ENCODE data around the gene TBC1D3B. TPM values are rescaled to one million over a fixed set of nuclear protein-coding genes. Genes with fewer than 3 reads are reported as not detected.
"Not testable (repeated sequence)": the region's sequence is repeated elsewhere in the genome, so short reads cannot be mapped to it uniquely, and the experiment has no call there.

TBC1D3B gene
- polyA plus RNA-seq, 4 donors: 1.8 to 6.5 (median 4.5) TPM

DNA sequence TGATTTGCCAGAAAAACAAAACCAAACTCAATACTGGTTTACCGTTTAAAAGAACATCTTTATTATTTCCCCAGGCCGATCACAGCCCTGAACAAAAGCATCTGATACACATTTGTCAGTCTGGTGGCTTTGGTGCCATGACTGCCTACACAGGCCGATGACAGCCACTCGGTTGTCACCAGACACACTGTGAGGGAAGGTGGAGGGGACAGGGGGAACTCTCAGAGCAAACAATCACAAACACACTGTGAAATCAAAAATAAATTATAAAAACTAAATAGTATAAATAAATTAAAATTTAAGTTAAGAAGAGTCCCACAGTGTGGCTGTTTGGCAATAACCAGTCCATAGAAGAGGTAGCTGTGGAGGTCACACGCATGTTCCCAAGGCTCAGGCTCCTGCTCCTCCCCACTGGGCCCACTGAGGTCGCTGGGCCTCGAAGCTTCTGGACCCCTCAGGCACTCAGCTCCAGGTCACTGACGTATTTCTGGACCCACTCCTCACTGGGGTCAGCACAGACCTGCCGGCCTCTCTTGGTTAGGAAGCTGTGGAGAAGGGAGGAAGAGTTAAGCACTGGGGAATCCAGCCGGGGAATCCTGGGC is 18.5 kb upstream of the TBC1D3B start:
- not testable (repeated sequence) for H3K27ac ChIP-seq (ENCODE audit: low read depth in 1 of 3, low read length in 2 of 3); FAIRE-seq; H3K36me3 ChIP-seq (ENCODE audit: control insufficient read depth in 3 of 3, insufficient read depth in 2 of 3, low read depth in 1 of 3, low read length in 3 of 3); H3K9me3 ChIP-seq (ENCODE audit: control insufficient read depth in 2 of 2, insufficient read depth in 1 of 2, low read depth in 1 of 2, low read length in 1 of 2); DNase-seq; H3K27me3 ChIP-seq (ENCODE audit: control insufficient read depth in 3 of 3, insufficient read depth in 3 of 3, low read length in 3 of 3); H3K4me1 ChIP-seq (ENCODE audit: control insufficient read depth in 3 of 3, insufficient read depth in 2 of 3, low read depth in 1 of 3, low read length in 2 of 3); H3K4me3 ChIP-seq (ENCODE audit: low read depth in 1 of 3, low read length in 3 of 3)
- WGBS, 3 donors: 87 to 88% (median 87%) methylated on average over 5 to 10 of the region's 10 CpGs

GRCh38 chr17:36194147-36194831 is 17.9 kb upstream of the TBC1D3B start:
- not testable (repeated sequence) for H3K9me3 ChIP-seq (ENCODE audit: control insufficient read depth in 2 of 2, insufficient read depth in 1 of 2, low read depth in 1 of 2, low read length in 1 of 2); H3K4me1 ChIP-seq (ENCODE audit: control insufficient read depth in 3 of 3, insufficient read depth in 2 of 3, low read depth in 1 of 3, low read length in 2 of 3); DNase-seq; H3K27me3 ChIP-seq (ENCODE audit: control insufficient read depth in 3 of 3, insufficient read depth in 3 of 3, low read length in 3 of 3); H3K4me3 ChIP-seq (ENCODE audit: low read depth in 1 of 3, low read length in 3 of 3); FAIRE-seq; H3K36me3 ChIP-seq (ENCODE audit: control insufficient read depth in 3 of 3, insufficient read depth in 2 of 3, low read depth in 1 of 3, low read length in 3 of 3); H3K27ac ChIP-seq (ENCODE audit: low read depth in 1 of 3, low read length in 2 of 3)
- WGBS, 3 donors: 85 to 98% (median 86%) methylated on average over 5 of the region's 8 CpGs

- Histone ChIP-seq H3K27me3 (ENCODE audit: control insufficient read depth in 3 of 3, insufficient read depth in 3 of 3, low read length in 3 of 3) (no peaks in the 10 kb centered on the region), H3K4me1 (ENCODE audit: control insufficient read depth in 3 of 3, insufficient read depth in 2 of 3, low read depth in 1 of 3, low read length in 2 of 3) (no peaks in the 10 kb centered on the region), H3K27ac (ENCODE audit: low read depth in 1 of 3, low read length in 2 of 3) (no peak overlapping the region), H3K9me3 (ENCODE audit: control insufficient read depth in 2 of 2, insufficient read depth in 1 of 2, low read depth in 1 of 2, low read length in 1 of 2) (no peaks in the 10 kb centered on the region), H3K36me3 (ENCODE audit: control insufficient read depth in 3 of 3, insufficient read depth in 2 of 3, low read depth in 1 of 3, low read length in 3 of 3) (no peaks in the 10 kb centered on the region), H3K4me3 (ENCODE audit: low read depth in 1 of 3, low read length in 3 of 3) (no peak overlapping the region)
- DNase-seq (no peak), FAIRE-seq (no peak)
- WGBS, 3 donors: 21 to 40% (median 25%) methylated on average over 1 of the region's 1 CpG
Measured at GRCh38 chr17:36193216-36193775, 16.9 kb upstream of the TBC1D3B start.

- not testable (repeated sequence) for H3K9me3 ChIP-seq (ENCODE audit: control insufficient read depth in 2 of 2, insufficient read depth in 1 of 2, low read depth in 1 of 2, low read length in 1 of 2); H3K4me1 ChIP-seq (ENCODE audit: control insufficient read depth in 3 of 3, insufficient read depth in 2 of 3, low read depth in 1 of 3, low read length in 2 of 3); DNase-seq; H3K4me3 ChIP-seq (ENCODE audit: low read depth in 1 of 3, low read length in 3 of 3); H3K27me3 ChIP-seq (ENCODE audit: control insufficient read depth in 3 of 3, insufficient read depth in 3 of 3, low read length in 3 of 3); H3K36me3 ChIP-seq (ENCODE audit: control insufficient read depth in 3 of 3, insufficient read depth in 2 of 3, low read depth in 1 of 3, low read length in 3 of 3); FAIRE-seq
- 73 to 83% (median 80%) methylated on average over 9 of the region's 9 CpGs for WGBS, 3 donors
- H3K27ac ChIP-seq (ENCODE audit: low read depth in 1 of 3, low read length in 2 of 3): peak overlapping the region in 1 of 3 donors; percentile 20
Measured at GRCh38 chr17:36190549-36191330, 14.3 kb upstream of the TBC1D3B start.

GRCh38 chr17:36189993-36190392 is 13.6 kb upstream of the TBC1D3B start:
- H3K27ac ChIP-seq (ENCODE audit: low read depth in 1 of 3, low read length in 2 of 3); H3K27me3 ChIP-seq (ENCODE audit: control insufficient read depth in 3 of 3, insufficient read depth in 3 of 3, low read length in 3 of 3); H3K4me3 ChIP-seq (ENCODE audit: low read depth in 1 of 3, low read length in 3 of 3); DNase-seq; H3K36me3 ChIP-seq (ENCODE audit: control insufficient read depth in 3 of 3, insufficient read depth in 2 of 3, low read depth in 1 of 3, low read length in 3 of 3); FAIRE-seq; H3K4me1 ChIP-seq (ENCODE audit: control insufficient read depth in 3 of 3, insufficient read depth in 2 of 3, low read depth in 1 of 3, low read length in 2 of 3); H3K9me3 ChIP-seq (ENCODE audit: control insufficient read depth in 2 of 2, insufficient read depth in 1 of 2, low read depth in 1 of 2, low read length in 1 of 2): not testable (repeated sequence)
- 69 to 73% (median 69%) methylated on average over 5 of the region's 5 CpGs for WGBS, 3 donors

DNA sequence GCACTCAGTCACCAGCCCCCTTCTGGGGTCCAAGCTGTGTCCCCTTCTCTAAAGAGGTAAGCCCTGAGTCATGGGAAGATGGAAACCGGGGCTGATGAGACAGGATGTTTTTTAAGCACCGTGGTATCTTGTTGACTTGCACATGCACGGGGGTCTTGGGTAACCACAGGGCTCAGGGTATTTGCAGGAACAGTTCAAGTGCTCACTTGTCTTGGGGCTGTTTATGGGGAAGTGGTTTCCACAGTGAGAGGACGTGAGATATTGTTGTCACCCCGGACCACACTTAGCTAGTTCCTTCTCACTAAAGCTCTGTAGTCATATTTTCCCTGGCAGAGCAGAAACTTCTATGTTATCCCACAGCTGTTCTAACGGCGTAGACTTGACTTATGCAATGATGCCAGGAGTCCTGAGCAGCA is 12.5 kb upstream of the TBC1D3B start:
- DNase-seq: peak; percentile 23 to 49
- H3K27ac ChIP-seq (ENCODE audit: low read depth in 1 of 3, low read length in 2 of 3): peak overlapping the region in 2 of 3 donors; percentile 64 to 81
- no peak overlapping the region for H3K4me3 ChIP-seq (ENCODE audit: low read depth in 1 of 3, low read length in 3 of 3)
- H3K36me3 ChIP-seq (ENCODE audit: control insufficient read depth in 3 of 3, insufficient read depth in 2 of 3, low read depth in 1 of 3, low read length in 3 of 3): no peaks in the 10 kb centered on the region
- H3K27me3 ChIP-seq (ENCODE audit: control insufficient read depth in 3 of 3, insufficient read depth in 3 of 3, low read length in 3 of 3): no peaks in the 10 kb centered on the region
- 37 to 78% (median 38%) methylated on average over 5 to 7 of the region's 7 CpGs for WGBS, 3 donors
- no peaks in the 10 kb centered on the region for H3K9me3 ChIP-seq (ENCODE audit: control insufficient read depth in 2 of 2, insufficient read depth in 1 of 2, low read depth in 1 of 2, low read length in 1 of 2)
- no peaks in the 10 kb centered on the region for H3K4me1 ChIP-seq (ENCODE audit: control insufficient read depth in 3 of 3, insufficient read depth in 2 of 3, low read depth in 1 of 3, low read length in 2 of 3)
- FAIRE-seq: no peak

GRCh38 chr17:36187943-36188665 is 11.7 kb upstream of the TBC1D3B start:
- H3K27ac ChIP-seq (ENCODE audit: low read depth in 1 of 3, low read length in 2 of 3): peak overlapping the region in 2 of 3 donors; percentile 64 to 81
- FAIRE-seq; H3K9me3 ChIP-seq (ENCODE audit: control insufficient read depth in 2 of 2, insufficient read depth in 1 of 2, low read depth in 1 of 2, low read length in 1 of 2); H3K4me1 ChIP-seq (ENCODE audit: control insufficient read depth in 3 of 3, insufficient read depth in 2 of 3, low read depth in 1 of 3, low read length in 2 of 3); H3K27me3 ChIP-seq (ENCODE audit: control insufficient read depth in 3 of 3, insufficient read depth in 3 of 3, low read length in 3 of 3); H3K4me3 ChIP-seq (ENCODE audit: low read depth in 1 of 3, low read length in 3 of 3); DNase-seq; H3K36me3 ChIP-seq (ENCODE audit: control insufficient read depth in 3 of 3, insufficient read depth in 2 of 3, low read depth in 1 of 3, low read length in 3 of 3): not testable (repeated sequence)
- WGBS, 3 donors: 61 to 75% (median 62%) methylated on average over 5 of the region's 5 CpGs

Data from small intestine (tissue), 7 donors.